ENCODE data around the gene CHST15.

- TF ChIP-seq CTCF (IDR thresholded peaks at IDR 0.05), result no peak
- no peak for TF ChIP-seq POLR2A (IDR thresholded peaks at IDR 0.05)
Measured at GRCh38 chr10:124059551-124059950, 33.8 kb downstream of the CHST15 start.
